RKO (cell line): ENCODE measurements around the gene PPARGC1A.

Experiments
- DNase-seq: peaks from one replicate; pipeline ENCODE4 v3.0.0-alpha.2; 2016; ENCODE audit warnings: low spot score

Gene PPARGC1A

DNA sequence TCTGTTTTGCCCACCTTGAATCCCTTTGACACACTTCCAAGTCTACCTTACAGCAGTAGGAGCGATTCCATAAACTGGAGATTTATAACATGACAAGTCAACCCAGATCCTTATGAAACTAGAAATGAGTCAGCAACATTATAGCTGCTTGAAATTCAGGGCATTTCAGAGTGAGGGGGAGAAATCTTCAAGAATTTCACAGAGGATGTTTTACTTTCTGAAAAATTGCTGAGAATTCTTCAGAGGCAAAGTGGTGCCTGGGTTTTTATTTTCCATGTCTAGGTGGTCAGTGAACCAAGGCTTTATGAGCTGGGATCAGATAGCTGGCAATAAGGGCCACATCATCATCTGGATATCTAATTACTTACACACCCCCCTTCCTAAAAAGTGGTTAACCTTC, 119.8 kb downstream of the PPARGC1A start:
- DNase-seq = no peak

DNA sequence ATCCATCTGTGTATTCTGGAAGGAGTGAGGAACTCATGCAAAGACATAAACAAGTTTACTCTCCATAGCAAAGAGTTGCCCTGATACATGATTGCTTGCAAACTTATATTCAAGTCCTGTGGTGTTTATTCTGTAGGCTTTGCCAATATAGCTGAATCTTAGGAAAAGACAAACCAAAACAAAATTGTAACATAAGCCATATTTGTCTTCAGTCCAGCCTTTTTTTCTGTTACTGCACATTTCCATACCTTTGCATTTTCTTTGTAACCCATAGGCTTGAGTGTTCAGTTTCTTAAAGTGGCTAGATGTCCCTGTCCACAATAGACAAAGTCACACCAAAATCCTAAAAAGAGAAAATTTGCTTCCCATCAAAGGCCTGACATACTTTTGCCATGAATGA, 120.4 kb downstream of the PPARGC1A start:
- no peak for DNase-seq

DNA sequence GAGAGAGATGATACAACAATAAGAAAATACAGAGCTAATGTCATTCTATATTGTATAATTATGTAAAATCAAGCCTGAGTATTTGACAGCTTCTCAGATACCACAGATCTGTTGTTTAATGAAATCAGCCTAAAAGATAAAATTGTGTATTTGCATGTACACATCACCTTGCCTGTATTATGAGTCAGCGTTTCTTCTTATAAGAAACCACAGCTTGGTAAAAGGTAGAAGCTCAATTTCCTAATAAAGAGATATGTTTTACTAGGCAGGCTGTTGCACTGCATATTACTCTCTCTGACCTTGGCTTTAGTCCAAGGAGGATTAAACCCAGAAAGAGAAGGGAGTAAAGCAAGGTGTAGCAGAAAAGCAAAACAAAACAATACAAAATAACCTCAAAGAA, 121.3 kb downstream of the PPARGC1A start:
- no peak for DNase-seq

DNA sequence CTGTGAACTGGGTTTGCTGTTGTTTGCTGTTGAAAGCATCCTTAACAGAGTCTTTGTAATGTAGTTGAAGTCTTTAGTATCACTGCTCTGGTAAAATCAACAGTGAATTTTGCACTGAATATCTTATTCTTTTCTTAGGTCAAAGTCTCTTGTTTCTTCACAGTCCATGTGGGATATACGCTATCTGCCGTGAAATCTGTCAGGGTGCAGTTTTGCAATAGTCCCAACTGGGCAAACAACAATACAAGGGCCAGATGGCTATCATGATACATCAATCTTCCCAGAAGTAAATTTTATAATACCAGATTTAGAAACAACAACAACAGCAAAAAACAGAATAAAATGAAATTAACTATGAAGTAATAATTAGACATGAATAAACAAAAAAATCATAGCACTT, 123.5 kb downstream of the PPARGC1A start:
- DNase-seq = no peak

DNA sequence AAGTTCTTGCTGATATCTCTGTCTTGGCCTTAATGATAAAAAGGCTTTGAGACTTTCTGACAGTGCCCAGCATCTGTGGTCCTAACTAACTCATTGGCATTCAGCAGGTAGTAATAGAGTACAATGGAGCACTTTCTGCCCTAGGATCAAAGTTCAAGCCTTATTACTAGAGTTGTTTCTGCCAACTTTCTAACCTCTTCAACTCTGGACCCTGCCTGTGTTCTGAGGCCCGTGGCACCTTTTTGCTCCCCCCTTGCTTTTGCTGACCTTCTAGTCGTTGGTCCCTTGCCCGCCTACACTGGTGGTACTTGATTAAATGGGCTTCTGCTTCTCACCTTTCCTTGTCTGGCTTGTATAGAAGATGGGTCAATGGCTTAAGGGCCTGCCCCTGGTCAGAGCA, 126.3 kb downstream of the PPARGC1A start:
- DNase-seq = no peak

DNA sequence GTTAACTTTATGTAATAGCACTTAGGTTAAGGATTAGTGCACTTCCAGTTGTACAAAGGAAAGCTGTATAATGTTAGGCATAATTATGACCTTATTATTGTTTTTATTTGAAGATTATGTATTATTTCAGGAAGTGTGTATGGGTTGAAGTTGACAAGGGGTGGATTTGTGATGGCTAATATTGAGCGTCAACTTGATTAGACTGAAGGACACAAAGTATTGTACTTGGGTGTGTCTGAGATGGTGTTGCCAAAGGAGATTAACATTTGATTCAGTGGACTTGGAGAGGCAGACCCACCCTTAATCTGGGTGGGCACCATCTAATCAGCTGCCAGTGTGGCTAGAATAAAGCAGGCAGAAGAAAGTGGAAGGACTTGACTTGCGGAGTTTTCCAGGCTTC, 127.3 kb downstream of the PPARGC1A start:
- no peak for DNase-seq

DNA sequence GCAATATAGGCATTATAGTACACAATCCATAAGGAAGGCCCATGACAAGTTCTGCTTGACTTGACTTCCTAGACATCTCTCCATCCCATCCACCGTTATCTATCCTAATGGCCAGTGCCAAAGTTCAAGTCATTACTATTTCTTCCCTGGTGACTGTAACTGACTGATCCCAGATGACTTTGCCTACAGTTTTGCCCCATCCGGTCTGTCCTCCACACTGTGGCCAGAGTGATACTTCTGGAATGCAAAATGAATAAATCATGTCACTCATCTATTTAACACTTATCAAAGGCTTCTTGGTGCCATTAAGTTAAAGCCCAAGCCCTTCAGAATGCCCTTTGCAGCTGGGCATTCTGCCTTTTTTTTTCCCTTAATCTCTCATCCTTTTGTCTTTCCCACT, 130.8 kb downstream of the PPARGC1A start:
- no peak for DNase-seq

DNA sequence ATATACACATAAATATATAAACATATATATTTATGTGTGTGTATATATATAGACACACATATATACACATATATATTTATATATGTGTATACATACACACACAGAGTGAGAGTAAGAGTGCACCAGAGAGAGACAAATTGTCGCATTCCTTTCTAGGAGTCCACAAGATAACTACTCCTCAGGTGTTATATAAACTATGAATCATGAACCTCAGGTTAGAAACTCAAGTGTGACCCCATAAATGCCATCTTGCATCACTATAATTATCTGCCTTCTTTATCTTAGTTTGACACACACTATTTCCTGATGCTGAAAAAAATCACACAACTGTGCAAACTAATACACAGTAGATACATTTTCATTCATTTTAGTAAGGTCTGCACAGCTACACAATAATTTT, 135.2 kb downstream of the PPARGC1A start:
- no peak for DNase-seq

DNA sequence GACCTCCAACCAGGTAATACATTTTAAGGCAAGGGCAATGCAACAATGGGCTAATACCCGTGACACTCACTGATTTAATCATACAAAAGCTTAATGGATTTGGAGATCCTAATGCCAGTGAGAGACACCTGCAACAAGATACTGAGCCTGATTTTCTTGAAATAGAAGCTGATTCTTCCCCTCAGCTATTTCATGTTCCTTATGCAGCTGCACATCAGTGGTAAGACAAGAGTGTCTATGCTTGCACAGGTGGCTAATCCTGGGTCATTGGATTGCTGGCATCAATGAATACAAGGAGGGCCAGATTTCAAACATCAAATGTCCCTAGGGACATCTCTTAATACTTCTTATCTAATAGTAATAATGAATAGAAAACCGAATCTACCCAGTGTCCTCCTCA, 139.7 kb downstream of the PPARGC1A start:
- no peak for DNase-seq

DNA sequence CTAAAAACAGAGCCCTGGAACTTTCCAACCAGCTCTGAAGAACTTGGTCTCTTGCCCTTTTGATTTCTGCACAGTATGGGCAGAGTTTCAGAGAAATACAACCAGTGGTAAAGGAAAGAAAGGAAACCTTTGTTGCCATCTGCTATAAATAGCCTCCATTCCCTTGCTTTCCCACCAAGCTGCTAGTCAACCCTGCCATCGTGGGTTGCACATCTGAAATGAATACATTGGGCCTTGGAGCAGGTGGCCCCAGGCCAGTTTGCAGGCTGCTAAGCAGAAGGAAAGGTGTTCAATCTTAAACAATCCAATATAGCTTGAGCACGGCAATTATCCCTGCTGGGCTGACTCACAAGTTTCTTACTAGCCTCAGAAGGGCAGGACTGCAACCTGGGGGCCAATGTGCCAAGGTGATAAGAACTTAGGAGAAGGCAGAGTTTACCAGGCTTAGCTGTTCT, 142.5 kb downstream of the PPARGC1A start:
- no peak for DNase-seq

DNA sequence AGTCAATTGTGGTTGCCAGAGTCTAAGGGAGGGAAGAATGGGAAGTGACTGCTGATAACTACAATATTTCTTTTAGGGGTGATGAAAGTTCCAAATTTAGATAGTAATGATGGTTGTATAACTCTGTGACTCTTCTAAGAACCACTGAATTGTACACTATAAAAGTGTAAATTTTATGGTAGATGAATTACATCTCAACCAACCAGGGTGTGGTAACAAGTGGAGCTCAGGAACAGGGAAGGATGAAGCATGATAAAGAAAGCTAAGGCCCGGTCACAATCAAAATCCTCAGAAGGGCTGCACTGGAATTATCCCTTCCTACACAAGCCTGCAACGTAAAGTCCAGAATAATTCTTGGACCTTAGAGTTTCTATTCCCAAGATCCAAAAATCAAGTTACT, 143.2 kb downstream of the PPARGC1A start:
- no peak for DNase-seq

DNA sequence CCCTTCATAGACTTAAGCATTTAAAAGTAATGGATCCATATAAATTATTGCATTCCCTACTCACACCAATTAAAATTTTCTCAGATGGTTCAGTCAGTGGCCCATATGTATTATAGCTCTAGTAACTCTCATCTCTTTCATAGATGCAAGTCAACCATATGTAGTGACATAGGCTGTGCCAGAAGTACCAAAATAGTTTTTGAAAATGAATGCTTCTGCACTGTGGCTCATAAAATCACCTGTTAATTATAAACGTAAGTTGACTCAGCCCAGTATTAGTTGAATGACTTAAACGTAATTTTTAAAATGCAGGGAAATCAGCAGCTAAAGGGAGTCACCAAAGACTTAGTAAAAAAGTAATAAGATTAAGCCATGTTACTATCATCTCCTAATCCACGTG, 143.8 kb downstream of the PPARGC1A start:
- no peak for DNase-seq

DNA sequence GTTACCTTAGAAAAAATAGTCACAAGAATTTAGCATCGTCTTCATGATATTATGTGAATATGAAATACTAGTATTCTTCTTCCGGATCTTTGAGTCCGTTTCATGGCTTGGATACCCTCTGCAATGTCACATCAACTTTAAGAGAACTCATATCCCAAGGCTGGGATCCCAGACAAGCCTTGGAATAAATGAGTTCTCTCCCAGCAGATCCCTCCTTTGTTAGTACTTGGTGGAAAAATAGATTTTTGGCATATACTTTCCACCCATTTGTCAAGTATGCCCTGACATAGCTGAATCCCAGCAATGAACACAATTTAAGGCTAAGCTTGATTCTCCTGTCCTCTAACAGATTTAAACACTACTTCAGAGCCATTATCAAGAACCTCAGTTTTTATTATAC, 144.5 kb downstream of the PPARGC1A start:
- no peak for DNase-seq
